Measurements from ENCODE around the gene NRP2.

Gene NRP2

GRCh38 chr2:205796805-205797313 lies 114.6 kb downstream of the NRP2 start:
- Histone ChIP-seq H3K4me3 (ENCODE audit: low read length) (no peak overlapping the region), H3K27me3 (ENCODE audit: control insufficient read depth, low read length) (no peaks in the 10 kb centered on the region), H3K79me2 (ENCODE audit: control insufficient read depth, low read length) (no peaks in the 10 kb centered on the region), H3K27ac (ENCODE audit: low read depth, low read length) (no peak overlapping the region), H3K9me3 (ENCODE audit: control insufficient read depth, insufficient read depth, low read length) (no peaks in the 10 kb centered on the region), H3K4me2 (ENCODE audit: low read length) (no peak overlapping the region), H4K20me1 (ENCODE audit: control insufficient read depth, insufficient read depth, low read depth, low read length) (no peaks in the 10 kb centered on the region), H3K36me3 (ENCODE audit: control insufficient read depth, low read length) (no peaks in the 10 kb centered on the region), H3K9me2 (replicated peaks; ENCODE audit: control insufficient read depth, low read length) (no peaks in the 10 kb centered on the region), H3K4me1 (ENCODE audit: control insufficient read depth, low read length) (no peaks in the 10 kb centered on the region), H3F3A (ENCODE audit: control insufficient read depth, insufficient read depth) (no peaks in the 10 kb centered on the region)
- TF ChIP-seq EZH2phosphoT487 (IDR thresholded peaks at IDR 0.05; ENCODE audit: borderline replicate concordance, low read length): no peak
- TF ChIP-seq CTCF (IDR thresholded peaks at IDR 0.05; ENCODE audit: low read depth, low read length, poor library complexity, severe bottlenecking): no peak

GRCh38 chr2:205797866-205798265 lies 115.6 kb downstream of the NRP2 start:
- Histone ChIP-seq H3K36me3 (ENCODE audit: control insufficient read depth, low read length) (no peaks in the 10 kb centered on the region), H3K79me2 (ENCODE audit: control insufficient read depth, low read length) (no peaks in the 10 kb centered on the region), H3K9me3 (ENCODE audit: control insufficient read depth, insufficient read depth, low read length) (no peaks in the 10 kb centered on the region), H3K9me2 (replicated peaks; ENCODE audit: control insufficient read depth, low read length) (no peaks in the 10 kb centered on the region), H3K27me3 (ENCODE audit: control insufficient read depth, low read length) (no peaks in the 10 kb centered on the region), H3K4me2 (ENCODE audit: low read length) (no peak overlapping the region), H3K4me1 (ENCODE audit: control insufficient read depth, low read length) (no peaks in the 10 kb centered on the region), H3K4me3 (ENCODE audit: low read length) (no peak overlapping the region), H4K20me1 (ENCODE audit: control insufficient read depth, insufficient read depth, low read depth, low read length) (no peaks in the 10 kb centered on the region), H3F3A (ENCODE audit: control insufficient read depth, insufficient read depth) (no peaks in the 10 kb centered on the region), H3K27ac (ENCODE audit: low read depth, low read length) (no peak overlapping the region)
- TF ChIP-seq EZH2phosphoT487 (IDR thresholded peaks at IDR 0.05; ENCODE audit: borderline replicate concordance, low read length): no peak
- TF ChIP-seq CTCF (IDR thresholded peaks at IDR 0.05; ENCODE audit: low read depth, low read length, poor library complexity, severe bottlenecking): no peak

- peaks cover 2% of the 10 kb centered on the region; the same call in 1 of the 2 replicates for H3K27me3 ChIP-seq (ENCODE audit: control insufficient read depth, low read length)
- no peaks in the 10 kb centered on the region for H3K4me1 ChIP-seq (ENCODE audit: control insufficient read depth, low read length)
- no peaks in the 10 kb centered on the region for H3F3A ChIP-seq (ENCODE audit: control insufficient read depth, insufficient read depth)
- H3K4me2 ChIP-seq (ENCODE audit: low read length): no peak overlapping the region
- H3K36me3 ChIP-seq (ENCODE audit: control insufficient read depth, low read length): no peaks in the 10 kb centered on the region
- H3K4me3 ChIP-seq (ENCODE audit: low read length): no peak overlapping the region
- no peaks in the 10 kb centered on the region for H3K9me2 ChIP-seq (replicated peaks; ENCODE audit: control insufficient read depth, low read length)
- no peaks in the 10 kb centered on the region for H4K20me1 ChIP-seq (ENCODE audit: control insufficient read depth, insufficient read depth, low read depth, low read length)
- H3K27ac ChIP-seq (ENCODE audit: low read depth, low read length): no peak overlapping the region
- no peaks in the 10 kb centered on the region for H3K79me2 ChIP-seq (ENCODE audit: control insufficient read depth, low read length)
- TF ChIP-seq EZH2phosphoT487 (IDR thresholded peaks at IDR 0.05; ENCODE audit: borderline replicate concordance, low read length): no peak
- no peak for TF ChIP-seq CTCF (IDR thresholded peaks at IDR 0.05; ENCODE audit: low read depth, low read length, poor library complexity, severe bottlenecking)
- no peaks in the 10 kb centered on the region for H3K9me3 ChIP-seq (ENCODE audit: control insufficient read depth, insufficient read depth, low read length)
Measured at GRCh38 chr2:205800224-205800623, 117.9 kb downstream of the NRP2 start.

All from DOHH2 (cell line).